Colon (tissue), 2 donors: ENCODE results near the gene PTGFR.

Experiments
- FAIRE-seq: peaks from 2 replicates; lab custom pipeline; 2012; peaks lifted over from hg19 to GRCh38; lab: Jason Lieb, UNC
- donor health status: control.
- donor health status: control.

Gene PTGFR

DNA sequence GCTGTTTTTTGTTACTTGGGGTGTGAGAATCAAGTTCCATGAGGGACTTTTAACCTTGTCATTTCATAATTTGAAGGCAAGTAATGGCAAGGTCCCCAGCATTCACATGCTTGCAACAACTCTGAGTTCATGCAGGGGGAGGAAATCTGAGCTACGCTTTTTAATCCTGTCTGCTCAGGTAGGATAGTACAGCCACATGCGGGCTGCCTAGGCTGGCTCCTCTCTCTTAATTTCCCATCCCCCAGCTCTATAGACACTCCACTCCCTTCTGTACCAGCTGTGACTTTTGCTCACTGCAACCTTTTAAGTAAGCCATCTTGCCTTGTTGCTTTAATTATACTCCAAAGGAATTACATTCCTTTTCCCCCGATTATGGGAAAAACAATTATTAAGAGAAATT is 30.1 kb downstream of the PTGFR start:
- no peak for FAIRE-seq

- FAIRE-seq = no peak
Observed at GRCh38 chr1:78522136-78522535, 31.4 kb downstream of the PTGFR start.

GRCh38 chr1:78526496-78526895 is 35.7 kb downstream of the PTGFR start:
- no peak for FAIRE-seq

- FAIRE-seq = no peak
Observed at GRCh38 chr1:78527706-78528105, 36.9 kb downstream of the PTGFR start.

DNA sequence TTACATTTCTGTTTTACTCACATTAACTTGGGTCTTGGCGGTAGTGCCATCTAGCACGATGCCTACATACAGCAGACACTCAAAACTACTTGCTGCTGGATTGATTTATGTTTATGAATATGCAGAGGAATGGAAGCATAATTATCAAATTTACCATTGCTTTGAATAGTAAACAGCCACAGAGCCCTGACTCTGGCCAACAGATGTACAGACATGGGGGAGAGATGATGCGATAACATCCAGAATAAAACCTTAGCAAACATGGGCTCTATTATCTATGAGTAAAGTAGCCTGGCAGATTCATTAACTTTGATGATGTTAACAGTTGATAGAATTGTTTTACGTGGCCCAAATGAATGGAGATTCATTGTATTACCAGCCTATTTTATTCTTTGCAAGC is 42.8 kb downstream of the PTGFR start:
- no peak for FAIRE-seq

DNA sequence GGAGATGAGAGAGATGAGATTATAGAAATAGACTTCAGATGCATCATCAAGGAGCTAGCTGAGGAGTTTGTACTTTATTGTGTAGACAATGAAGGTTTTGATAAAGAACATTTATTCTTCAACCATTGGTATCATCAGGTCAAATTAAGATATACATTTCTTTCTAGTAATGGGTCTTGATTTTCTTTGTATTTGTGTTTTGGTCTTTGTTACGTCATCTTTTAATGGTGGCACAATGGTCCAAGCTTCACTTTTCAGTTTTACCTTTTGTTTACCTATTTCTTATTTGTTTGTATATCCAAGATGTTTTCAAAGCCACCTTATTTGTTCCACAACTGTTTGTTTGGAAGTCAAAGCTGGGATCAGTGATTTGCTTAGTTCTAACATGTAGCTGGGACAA is 44.5 kb downstream of the PTGFR start:
- no peak for FAIRE-seq

DNA sequence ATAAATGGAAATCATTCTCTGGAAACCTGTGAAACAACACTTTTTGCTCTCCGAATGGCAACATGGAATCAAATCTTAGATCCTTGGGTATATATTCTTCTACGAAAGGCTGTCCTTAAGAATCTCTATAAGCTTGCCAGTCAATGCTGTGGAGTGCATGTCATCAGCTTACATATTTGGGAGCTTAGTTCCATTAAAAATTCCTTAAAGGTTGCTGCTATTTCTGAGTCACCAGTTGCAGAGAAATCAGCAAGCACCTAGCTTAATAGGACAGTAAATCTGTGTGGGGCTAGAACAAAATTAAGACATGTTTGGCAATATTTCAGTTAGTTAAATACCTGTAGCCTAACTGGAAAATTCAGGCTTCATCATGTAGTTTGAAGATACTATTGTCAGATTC is 45.7 kb downstream of the PTGFR start:
- no peak for FAIRE-seq

DNA sequence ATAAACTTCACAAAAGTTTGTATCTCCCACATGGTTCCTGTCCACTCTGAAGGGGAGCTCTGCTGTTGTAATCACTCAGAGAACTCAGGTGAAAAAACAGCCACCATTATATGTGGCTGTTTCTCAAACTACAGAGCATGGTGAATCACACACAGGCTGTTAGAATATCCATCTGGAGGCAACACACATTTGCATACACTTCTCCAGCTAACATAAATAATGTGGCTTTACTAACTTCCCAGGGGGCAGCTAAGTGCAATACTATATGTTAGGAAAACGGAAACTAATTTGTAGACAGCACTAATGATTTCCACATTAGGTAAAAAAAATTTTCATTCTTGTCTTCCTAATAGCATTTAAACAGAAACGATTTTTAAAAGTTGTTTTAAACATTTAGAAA is 49.3 kb downstream of the PTGFR start:
- FAIRE-seq = no peak

GRCh38 chr1:78541479-78541878 is 50.7 kb downstream of the PTGFR start:
- FAIRE-seq = no peak

GRCh38 chr1:78543941-78544643 is 53.3 kb downstream of the PTGFR start:
- no peak for FAIRE-seq

GRCh38 chr1:78547081-78547480 is 56.3 kb downstream of the PTGFR start:
- FAIRE-seq = no peak

- no peak for FAIRE-seq
Observed at GRCh38 chr1:78549331-78549730, 58.6 kb downstream of the PTGFR start.

DNA sequence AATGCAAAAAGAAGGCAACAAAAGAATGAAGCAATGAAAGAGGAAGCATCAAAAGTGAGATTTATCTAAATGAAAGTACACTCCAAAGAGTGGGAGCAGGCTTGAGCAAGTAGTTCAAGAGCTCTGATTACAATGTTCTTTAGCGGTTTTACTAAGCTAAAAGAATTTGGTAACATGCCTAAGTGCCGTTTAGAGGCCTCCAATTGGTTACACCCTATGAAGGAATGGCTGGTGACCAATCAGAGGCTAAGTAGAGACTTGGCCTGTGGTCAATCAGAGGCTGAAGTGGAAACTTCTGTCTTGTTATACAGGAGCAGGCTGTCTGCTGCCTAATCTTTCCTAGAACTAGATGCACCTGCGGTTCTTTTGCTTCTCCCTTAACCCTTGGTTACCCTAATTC is 59.1 kb downstream of the PTGFR start:
- FAIRE-seq = no peak

DNA sequence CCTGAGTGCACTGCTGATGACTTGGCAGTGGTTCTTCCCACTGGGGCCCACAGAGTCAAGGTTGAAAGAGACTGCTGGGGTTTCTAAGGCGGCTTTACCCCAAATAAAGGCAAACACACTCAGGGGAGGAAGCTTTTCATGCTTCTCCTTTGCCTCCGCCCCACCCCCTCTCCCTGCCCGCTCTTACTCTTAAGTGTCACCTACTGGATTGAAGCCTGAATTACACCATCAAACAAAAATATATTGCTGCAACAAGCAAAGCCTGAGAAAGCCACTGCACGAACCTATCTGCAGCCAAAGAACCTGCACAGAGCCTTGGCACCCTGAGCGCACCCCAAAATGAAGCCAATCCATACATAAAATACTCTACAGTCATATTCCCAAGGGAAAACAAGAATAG is 63.1 kb downstream of the PTGFR start:
- no peak for FAIRE-seq

GRCh38 chr1:78554840-78555239 is 64.1 kb downstream of the PTGFR start:
- no peak for FAIRE-seq

GRCh38 chr1:78559680-78560079 is 68.9 kb downstream of the PTGFR start:
- FAIRE-seq = no peak

GRCh38 chr1:78560811-78561210 is 70.0 kb downstream of the PTGFR start:
- FAIRE-seq = no peak

DNA sequence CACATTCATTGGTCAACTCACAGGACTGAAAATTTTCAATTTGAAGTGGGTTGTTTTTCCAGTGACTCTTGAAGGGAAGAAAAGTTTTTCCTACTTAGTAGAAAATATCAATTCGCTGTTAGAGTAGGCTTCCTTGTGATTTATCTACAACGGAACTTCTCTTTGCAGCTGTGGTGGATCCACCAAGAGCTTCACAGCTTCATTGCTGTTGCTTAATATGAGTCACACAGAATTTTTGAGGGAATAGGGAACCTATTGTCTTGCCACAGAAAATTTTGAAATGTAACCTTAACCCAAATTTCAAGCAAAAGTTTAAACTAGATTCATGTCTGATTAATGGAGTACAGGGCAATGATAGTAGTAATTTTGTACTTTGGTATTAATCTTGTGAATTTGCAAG is 71.1 kb downstream of the PTGFR start:
- FAIRE-seq = no peak

GRCh38 chr1:78565393-78565792 is 74.6 kb downstream of the PTGFR start:
- no peak for FAIRE-seq

DNA sequence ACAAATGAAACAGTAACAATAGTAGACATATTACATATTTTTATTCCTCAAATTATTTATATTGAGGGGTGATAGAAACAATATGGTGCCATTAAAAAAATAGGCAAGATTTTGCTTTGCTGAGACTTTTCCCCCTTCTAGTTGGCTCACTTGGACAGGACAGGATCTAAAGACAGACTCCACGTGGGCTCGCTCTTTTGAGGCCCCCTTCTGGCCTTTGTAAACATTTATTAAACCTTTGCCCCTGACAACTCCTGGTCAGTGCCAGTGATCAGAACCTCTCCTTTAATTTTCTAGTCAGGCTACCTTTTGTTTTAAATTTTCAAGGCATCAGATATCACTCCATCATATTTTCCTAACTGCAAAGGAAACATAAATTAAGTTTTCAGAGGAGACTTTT is 79.8 kb downstream of the PTGFR start:
- no peak for FAIRE-seq

GRCh38 chr1:78577257-78578100 is 86.7 kb downstream of the PTGFR start:
- no peak for FAIRE-seq

GRCh38 chr1:78586572-78586971 is 95.8 kb downstream of the PTGFR start:
- no peak for FAIRE-seq

- no peak for FAIRE-seq
Observed at GRCh38 chr1:78587211-78587610, 96.4 kb downstream of the PTGFR start.
